Right hindlimb (tissue), 1 donor: ENCODE data around the gene AADACL2.
A peak's percentile ranks its signal among the peaks of the same experiment; 100 is the strongest.
"Not testable (repeated sequence)": the region's sequence is repeated elsewhere in the genome, so short reads cannot be mapped to it uniquely, and the experiment has no call there.

Experiments used
- DNase-seq: peaks from one replicate; pipeline ENCODE4 v3.0.0-alpha.2; 2018

The AADACL2 gene

DNA sequence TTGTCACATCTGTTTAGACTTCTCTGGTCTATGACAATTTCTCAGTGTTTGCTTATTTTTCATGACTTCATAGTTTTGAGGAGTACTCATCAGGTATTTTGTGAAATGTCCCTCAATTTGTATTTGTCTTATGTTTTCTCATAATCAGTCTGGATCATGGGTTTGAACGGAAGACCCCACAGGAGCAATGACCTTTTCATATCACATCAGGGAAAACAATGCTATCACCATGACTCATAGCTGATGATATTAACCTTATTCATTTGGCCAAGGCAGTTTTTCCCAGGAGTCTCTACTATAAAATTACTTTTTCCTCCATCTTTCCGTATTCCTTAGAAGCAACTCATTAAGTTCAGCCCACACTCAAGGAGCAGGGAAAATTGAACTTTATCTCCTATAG, 32.7 kb downstream of the AADACL2 start:
- no peak for DNase-seq

- DNase-seq: no peak
Observed at GRCh38 chr3:151768393-151768930, 34.7 kb downstream of the AADACL2 start.

- no peak for DNase-seq
Observed at GRCh38 chr3:151769175-151769574, 35.4 kb downstream of the AADACL2 start.

- DNase-seq: peak; percentile 61
Observed at GRCh38 chr3:151770956-151771355, 37.2 kb downstream of the AADACL2 start.

DNA sequence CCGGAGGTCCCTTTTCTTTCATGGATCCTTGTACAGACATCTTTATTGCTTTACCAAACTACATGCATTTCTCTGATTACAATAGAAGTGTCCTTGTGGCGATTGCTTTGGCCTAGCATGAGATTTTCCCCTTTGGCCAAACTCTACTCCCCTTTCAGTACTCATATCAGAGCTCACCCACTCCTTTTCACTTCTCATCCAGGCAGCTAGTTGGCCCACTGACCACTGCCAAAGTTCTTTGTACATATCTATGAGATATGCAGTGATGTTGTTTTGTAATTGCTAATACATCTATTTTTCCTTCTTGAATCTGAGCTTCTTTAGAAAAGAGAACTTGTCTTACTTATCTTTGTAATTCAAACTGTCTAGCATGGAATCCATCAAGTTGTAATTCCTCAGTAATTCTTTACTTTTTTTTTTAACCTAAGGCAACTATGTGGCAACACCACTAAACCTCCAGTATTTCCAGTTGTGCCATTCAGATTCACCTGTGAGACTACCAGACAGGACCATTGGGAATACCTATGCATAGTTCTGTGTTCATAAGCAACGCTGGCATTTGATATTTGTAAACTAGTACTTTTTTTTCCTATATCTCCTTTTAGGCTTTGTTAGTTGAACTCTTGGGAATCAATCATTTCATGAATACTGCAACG, 39.2 kb downstream of the AADACL2 start:
- no peak for DNase-seq

GRCh38 chr3:151774235-151774634, 40.5 kb downstream of the AADACL2 start:
- DNase-seq: no peak

DNA sequence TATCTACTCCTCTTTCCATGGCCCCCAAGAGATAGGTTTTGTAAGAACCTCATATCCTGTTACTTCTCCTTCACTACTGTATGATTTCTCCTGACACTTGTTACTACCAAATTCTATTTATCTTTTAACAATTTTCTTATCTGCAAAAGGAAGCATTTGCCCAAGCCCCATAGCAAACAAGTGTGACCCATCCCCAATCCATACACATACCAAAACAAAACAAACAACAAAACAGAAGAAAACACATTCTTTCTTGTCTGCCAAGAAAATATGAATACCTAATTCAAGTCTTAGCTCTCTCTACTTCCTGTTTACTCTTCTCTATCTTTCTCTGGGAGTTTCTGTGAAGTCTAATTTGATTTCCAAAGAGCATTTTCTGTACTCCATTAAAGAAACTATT, 41.2 kb downstream of the AADACL2 start:
- no peak for DNase-seq

DNA sequence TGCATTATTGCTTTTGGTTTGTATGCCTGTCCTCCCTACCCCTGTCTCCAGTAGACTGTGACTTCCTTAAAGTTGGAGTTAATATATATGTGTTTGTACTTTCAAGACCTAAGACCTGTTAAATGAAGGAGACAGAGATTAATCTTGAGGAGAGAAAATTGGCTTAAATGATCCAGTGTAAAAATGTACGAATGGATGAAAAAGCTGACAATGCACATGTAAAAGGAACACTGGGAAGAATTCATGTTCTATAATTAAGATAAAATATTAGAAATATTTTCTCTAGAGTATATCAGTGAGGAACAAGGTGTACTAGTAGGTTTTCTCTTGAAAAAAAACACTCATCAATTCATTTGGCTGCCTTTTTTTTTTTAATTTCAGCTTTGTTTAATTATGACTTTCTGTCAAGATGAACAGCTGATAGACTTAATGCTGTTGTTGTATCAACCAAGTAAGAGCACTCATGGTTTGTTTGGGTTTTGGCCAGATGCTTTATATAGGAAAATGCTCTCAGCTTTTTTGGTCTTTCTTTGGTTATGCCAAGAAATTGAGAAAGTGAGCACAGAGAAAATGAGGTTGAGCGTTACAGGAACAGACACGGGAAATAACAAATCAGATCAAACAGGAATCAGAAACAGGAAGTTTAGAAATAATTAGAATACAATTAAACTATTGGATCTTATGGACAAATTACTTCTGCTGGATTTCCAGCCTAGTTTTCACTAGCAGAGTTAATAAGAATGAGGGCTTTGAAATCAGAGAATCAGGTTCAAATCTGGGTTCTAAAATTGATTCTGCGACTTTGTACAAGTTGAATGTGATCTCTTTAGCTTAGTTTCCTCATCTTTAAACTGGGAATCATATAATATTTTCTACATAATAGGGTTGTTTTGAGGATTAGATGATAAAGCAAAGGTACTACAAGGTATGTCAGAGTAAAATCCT, 41.9 kb downstream of the AADACL2 start:
- DNase-seq: no peak

- no peak for DNase-seq
Observed at GRCh38 chr3:151776259-151776740, 42.6 kb downstream of the AADACL2 start.

DNA sequence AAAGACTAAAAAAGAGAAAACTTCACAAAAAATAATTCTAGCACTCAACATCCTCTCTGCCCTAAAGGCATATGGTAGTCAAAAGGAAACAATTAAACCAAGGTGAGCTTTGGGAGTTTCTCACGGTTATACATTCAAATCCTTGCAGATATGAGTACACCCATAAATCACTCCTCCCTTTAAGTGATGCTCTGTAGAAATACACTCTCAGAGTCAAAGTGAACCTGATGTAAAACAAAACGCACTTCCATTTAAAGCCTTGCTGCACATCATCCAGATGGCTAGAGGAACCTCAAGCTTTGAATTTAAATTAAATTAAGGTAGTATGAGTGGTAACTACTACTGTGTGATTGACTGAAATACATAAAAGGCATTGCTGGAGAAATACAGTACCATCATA, 44.2 kb downstream of the AADACL2 start:
- DNase-seq: no peak

GRCh38 chr3:151787626-151788025, 53.9 kb downstream of the AADACL2 start:
- no peak for DNase-seq

DNA sequence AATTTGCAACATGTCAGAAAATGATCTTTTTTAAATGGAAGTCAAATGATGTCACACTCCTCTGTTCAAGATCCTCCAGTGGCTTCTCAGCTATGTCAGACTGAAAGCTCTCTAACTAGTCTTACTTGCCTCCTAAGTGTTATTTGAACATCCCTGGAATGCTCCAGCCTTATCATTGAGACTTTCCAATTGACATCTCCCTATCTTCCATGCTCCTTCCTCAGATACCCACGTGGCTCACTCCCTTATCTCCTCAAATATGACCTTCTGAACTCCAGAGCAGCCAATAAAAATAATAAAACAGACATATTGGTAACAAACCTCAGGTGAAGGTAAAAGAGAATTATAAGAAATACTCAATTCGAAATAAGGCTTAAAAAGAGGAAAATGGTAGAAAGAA, 54.7 kb downstream of the AADACL2 start:
- no peak for DNase-seq

DNA sequence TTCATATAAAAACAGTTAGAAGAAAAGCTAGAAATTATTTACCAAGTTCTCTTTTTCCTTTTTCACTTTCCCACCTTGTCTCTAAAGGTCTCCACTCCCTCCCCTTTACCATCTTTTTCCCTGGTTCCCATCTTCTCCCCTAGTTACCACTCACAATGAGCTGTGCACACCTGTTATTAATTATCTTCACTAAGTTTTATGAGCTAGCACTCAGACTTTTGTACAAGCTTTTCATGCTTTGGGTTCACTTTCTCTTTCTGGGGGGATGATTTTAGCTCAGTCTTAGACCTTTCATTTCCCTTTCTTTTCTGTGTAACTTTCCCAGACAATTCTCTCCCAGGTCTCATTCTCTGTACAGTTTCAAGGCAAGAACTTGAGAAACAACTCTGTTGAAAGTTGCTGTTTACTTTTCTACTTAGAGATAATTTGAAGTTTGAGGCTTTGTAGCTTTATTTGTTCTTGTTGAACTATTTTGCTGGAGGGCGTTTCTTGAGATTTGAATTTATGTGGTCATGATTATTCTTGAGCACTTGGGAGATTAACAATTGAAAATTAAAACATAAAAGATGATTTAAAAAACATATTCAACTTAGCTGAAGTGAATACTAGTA, 56.2 kb downstream of the AADACL2 start:
- DNase-seq: no peak

DNA sequence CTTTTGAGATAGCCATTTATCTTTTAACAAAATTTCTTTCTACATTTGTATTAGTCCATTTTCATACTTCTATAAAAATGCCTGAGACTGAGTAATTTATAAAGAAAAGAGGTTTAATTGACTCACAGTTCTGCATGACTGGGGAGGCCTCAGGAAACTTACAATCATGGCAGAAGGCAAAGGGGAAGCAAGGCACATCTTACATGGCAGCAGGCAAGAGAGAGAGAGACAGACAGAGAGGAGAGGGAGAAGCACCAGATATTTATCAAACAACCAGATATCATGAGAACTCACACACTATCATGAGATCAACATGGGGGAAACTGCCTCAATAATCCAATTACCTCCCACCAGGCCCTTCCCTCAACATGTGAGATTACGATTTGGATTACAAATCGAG, 57.0 kb downstream of the AADACL2 start:
- not testable (repeated sequence) for DNase-seq

DNA sequence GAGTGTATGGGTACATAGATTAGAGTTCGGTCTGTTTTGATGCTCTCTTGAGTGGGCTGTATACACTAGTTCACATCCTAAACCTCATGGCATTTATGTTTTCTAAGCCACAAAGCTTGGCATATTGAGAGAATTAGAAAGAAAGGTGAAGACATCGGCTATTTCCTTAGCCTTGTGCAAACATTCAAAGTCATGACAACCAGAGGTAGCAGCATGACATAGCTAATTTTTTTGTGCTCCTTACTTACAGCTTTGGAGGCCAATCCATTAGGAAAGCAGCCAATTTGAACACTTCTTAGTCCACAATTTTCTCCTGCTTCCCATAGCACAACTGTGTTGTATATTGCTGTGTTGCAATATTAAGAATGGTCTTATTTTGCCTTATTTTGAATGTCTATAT, 58.7 kb downstream of the AADACL2 start:
- DNase-seq: no peak

DNA sequence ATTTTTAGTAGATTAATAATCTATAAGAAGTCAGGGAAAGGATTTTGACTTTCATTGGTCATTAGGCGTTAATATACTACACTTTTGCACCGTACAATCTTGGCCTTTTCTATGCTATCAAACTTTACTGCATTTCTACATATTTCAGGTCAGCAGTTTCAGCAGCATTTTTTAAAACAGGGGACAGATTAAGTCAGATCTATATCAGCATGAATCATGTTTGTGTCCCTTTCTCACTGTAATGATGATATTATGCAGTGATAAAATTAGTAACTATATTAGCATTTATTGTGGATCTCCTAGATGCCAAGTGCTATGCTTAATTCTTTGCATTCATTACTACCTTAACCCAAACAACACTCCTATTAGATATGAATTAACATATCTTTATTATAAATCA, 59.9 kb downstream of the AADACL2 start:
- DNase-seq: no peak

- DNase-seq: no peak
Observed at GRCh38 chr3:151794080-151794479, 60.4 kb downstream of the AADACL2 start.

GRCh38 chr3:151795276-151795675, 61.5 kb downstream of the AADACL2 start:
- no peak for DNase-seq

DNA sequence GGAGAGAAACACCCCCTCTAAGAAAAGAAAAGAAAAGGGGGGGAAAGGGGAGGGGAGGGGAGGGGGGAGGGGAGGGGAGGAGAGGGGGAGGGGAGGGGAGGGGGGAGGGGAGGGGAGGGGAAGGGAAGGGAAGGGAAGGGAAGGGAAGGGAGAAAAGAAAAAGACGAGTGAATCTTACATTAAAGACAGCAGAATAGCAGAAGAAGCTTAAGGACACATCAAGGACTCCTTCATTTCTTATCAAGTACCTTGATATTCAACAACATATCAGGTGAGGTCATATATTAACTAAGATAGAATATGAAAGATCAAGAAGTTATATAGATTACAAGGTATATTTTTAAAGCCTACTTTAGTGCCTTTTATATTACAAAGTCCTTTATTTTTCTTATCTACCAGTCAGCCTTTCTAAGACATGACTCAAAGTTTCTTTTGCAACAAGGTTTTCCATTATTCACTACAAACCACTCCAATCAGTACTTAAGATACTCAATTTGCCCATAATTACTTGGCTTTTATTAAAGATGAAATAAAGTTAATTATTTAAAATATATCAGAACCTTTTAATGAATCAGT, 62.5 kb downstream of the AADACL2 start:
- DNase-seq: no peak

DNA sequence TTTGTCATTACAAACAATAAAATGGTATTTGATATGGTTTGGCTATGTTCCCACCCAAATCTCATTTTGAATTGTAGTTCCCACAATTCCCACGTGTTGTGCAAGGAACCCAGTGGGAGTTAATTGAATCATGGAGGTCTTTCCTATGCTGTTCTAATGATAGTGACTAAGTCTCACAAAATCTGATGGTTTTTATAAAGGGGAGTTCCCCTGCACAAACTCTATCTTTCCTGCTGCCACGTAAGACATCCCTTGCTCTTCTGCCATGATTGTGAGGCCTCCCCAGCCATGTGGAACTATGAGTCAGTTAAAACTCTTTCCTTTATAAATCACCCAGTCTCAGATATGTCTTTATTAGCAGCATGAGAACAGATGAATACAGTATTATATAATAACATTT, 64.7 kb downstream of the AADACL2 start:
- DNase-seq: no peak

- no peak for DNase-seq
Observed at GRCh38 chr3:151800431-151800830, 66.7 kb downstream of the AADACL2 start.

GRCh38 chr3:151804267-151804666, 70.5 kb downstream of the AADACL2 start:
- no peak for DNase-seq

GRCh38 chr3:151806838-151807237, 73.1 kb downstream of the AADACL2 start:
- no peak for DNase-seq
